ENCODE data around the gene PSD4.

PSD4 gene

DNA sequence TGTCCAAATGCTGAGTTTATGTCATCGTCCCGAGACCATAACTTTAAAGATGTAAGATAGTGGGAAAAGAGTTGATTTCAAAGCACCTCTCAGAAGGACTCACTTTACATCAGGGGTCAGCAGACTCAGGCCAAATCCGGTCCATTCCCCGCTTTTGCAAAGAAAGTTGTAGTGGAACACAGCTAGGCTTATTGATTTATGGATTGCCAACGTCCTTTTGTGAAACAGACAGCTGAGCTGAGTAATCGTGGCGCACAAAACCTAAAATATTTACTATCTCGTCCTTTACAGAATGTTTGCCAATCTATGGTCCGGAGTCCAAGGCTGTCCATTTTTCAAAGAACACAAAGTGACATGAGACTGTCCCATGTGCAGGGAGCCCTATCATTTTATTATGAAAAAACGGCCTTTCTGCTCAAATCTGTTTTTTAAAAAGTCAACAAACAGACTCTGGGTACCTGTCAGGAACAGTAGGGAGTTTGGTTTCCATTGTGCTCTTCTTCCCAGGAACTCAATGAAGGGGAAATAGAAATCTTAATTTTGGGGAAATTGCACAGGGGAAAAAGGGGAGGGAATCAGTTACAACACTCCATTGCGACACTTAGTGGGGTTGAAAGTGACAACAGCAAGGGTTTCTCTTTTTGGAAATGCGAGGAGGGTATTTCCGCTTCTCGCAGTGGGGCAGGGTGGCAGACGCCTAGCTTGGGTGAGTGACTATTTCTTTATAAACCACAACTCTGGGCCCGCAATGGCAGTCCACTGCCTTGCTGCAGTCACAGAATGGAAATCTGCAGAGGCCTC is 46.7 kb upstream of the PSD4 start, which contains the start of gene IL1RN:
Gene IL1RN (plus strand): TSS at position 754 of the 801 bp plus-strand sequence. CDS start 27 bp downstream, at position 781.
- peak within 1 kb of the TSS; percentile 42 for H3K4me3 ChIP-seq (replicated peaks; ENCODE audit: insufficient read depth, low read length)
- peak; percentile 72 to 96 for DNase-seq (ENCODE audit: low read depth in 1 of 2, low spot score in 1 of 2)
- H3K27ac ChIP-seq (replicated peaks) = peak within 1 kb of the TSS; percentile 59
- H3K27me3 ChIP-seq (ENCODE audit: insufficient read depth, poor library complexity, severe bottlenecking) = no peaks in the 10 kb centered on the region
- TF ChIP-seq GABPA (IDR thresholded peaks at IDR 0.05; ENCODE audit: low read depth) = peak; percentile 50; the same call in 1 of the 2 replicates
- TF ChIP-seq SPI1 (IDR thresholded peaks at IDR 0.05; ENCODE audit: borderline replicate concordance, low read depth) = peak; percentile 59; the same call in 1 of the 2 replicates
- TF ChIP-seq, protein P1, sequence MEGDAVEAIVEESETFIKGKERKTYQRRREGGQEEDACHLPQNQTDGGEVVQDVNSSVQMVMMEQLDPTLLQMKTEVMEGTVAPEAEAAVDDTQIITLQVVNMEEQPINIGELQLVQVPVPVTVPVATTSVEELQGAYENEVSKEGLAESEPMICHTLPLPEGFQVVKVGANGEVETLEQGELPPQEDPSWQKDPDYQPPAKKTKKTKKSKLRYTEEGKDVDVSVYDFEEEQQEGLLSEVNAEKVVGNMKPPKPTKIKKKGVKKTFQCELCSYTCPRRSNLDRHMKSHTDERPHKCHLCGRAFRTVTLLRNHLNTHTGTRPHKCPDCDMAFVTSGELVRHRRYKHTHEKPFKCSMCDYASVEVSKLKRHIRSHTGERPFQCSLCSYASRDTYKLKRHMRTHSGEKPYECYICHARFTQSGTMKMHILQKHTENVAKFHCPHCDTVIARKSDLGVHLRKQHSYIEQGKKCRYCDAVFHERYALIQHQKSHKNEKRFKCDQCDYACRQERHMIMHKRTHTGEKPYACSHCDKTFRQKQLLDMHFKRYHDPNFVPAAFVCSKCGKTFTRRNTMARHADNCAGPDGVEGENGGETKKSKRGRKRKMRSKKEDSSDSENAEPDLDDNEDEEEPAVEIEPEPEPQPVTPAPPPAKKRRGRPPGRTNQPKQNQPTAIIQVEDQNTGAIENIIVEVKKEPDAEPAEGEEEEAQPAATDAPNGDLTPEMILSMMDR (IDR thresholded peaks at IDR 0.05; ENCODE audit: insufficient read depth, low read length) = no peak
- TF ChIP-seq, protein P2, sequence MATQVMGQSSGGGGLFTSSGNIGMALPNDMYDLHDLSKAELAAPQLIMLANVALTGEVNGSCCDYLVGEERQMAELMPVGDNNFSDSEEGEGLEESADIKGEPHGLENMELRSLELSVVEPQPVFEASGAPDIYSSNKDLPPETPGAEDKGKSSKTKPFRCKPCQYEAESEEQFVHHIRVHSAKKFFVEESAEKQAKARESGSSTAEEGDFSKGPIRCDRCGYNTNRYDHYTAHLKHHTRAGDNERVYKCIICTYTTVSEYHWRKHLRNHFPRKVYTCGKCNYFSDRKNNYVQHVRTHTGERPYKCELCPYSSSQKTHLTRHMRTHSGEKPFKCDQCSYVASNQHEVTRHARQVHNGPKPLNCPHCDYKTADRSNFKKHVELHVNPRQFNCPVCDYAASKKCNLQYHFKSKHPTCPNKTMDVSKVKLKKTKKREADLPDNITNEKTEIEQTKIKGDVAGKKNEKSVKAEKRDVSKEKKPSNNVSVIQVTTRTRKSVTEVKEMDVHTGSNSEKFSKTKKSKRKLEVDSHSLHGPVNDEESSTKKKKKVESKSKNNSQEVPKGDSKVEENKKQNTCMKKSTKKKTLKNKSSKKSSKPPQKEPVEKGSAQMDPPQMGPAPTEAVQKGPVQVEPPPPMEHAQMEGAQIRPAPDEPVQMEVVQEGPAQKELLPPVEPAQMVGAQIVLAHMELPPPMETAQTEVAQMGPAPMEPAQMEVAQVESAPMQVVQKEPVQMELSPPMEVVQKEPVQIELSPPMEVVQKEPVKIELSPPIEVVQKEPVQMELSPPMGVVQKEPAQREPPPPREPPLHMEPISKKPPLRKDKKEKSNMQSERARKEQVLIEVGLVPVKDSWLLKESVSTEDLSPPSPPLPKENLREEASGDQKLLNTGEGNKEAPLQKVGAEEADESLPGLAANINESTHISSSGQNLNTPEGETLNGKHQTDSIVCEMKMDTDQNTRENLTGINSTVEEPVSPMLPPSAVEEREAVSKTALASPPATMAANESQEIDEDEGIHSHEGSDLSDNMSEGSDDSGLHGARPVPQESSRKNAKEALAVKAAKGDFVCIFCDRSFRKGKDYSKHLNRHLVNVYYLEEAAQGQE (IDR thresholded peaks at IDR 0.05; ENCODE audit: insufficient replicate concordance, low read depth) = peak; percentile 65
- TF ChIP-seq POLR2AphosphoS5 (IDR thresholded peaks at IDR 0.05; ENCODE audit: low read depth) = peak; percentile 71

DNA sequence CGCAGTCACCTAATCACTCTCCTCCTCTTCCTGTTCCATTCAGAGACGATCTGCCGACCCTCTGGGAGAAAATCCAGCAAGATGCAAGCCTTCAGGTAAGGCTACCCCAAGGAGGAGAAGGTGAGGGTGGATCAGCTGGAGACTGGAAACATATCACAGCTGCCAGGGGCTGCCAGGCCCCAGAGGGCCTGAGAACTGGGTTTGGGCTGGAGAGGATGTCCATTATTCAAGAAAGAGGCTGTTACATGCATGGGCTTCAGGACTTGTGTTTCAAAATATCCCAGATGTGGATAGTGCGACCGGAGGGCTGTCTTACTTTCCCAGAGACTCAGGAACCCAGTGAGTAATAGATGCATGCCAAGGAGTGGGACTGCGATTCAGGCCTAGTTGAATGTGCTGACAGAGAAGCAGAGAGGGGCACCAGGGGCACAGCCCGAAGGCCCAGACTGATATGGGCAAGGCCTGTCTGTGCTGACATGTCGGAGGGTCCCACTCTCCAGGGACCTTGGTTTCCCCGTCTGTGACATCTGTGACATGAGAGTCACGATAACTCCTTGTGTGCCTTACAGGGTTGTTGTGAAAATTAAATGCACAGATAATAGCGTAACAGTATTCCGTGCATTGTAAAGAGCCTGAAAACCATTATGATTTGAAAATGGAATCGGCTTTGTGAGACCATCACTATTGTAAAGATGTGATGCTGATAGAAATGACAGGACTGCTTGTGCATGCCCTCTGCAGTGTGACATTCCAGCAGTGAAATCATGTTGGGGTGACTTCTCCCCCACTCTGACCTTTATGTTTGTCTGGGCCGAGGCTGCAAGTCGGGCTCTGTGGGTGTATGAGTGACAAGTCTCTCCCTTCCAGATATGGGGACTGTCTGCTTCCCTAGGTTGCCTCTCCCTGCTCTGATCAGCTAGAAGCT is 45.9 kb upstream of the PSD4 start:
- H3K27me3 ChIP-seq (ENCODE audit: insufficient read depth, poor library complexity, severe bottlenecking) = no peaks in the 10 kb centered on the region
- peak overlapping the region; percentile 59 for H3K27ac ChIP-seq (replicated peaks)
- peak overlapping the region; percentile 42 for H3K4me3 ChIP-seq (replicated peaks; ENCODE audit: insufficient read depth, low read length)
- no peak; the same call in 1 of the 2 replicates for TF ChIP-seq POLR2AphosphoS5 (IDR thresholded peaks at IDR 0.05; ENCODE audit: low read depth)
- TF ChIP-seq GABPA (IDR thresholded peaks at IDR 0.05; ENCODE audit: low read depth) = no peak
- TF ChIP-seq, protein P1 (IDR thresholded peaks at IDR 0.05; ENCODE audit: insufficient read depth, low read length) = no peak
- TF ChIP-seq, protein P2 (IDR thresholded peaks at IDR 0.05; ENCODE audit: insufficient replicate concordance, low read depth) = no peak
- TF ChIP-seq SPI1 (IDR thresholded peaks at IDR 0.05; ENCODE audit: borderline replicate concordance, low read depth) = no peak
- no peak for DNase-seq (ENCODE audit: low read depth in 1 of 2, low spot score in 1 of 2)

DNA sequence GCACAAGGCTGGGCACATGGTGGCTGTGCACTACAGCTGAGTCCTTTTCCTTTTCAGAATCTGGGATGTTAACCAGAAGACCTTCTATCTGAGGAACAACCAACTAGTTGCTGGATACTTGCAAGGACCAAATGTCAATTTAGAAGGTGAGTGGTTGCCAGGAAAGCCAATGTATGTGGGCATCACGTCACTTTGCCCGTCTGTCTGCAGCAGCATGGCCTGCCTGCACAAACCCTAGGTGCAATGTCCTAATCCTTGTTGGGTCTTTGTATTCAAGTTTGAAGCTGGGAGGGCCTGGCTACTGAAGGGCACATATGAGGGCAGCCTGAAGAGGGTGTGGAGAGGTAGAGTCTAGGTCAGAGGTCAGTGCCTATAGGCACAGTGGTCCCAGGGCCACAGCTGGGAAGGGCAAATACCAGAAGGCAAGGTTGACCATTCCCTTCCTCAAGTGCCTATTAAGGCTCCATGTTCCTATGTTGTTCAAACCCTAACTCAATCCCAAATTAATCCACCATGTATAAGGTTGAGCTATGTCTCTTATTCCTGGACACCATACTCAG is 44.2 kb upstream of the PSD4 start:
- DNase-seq (ENCODE audit: low read depth in 1 of 2, low spot score in 1 of 2) = no peak
- Histone ChIP-seq H3K27ac (replicated peaks) (no peak overlapping the region), H3K27me3 (ENCODE audit: insufficient read depth, poor library complexity, severe bottlenecking) (no peaks in the 10 kb centered on the region), H3K4me3 (replicated peaks; ENCODE audit: insufficient read depth, low read length) (no peak overlapping the region)
- TF ChIP-seq SPI1 (IDR thresholded peaks at IDR 0.05; ENCODE audit: borderline replicate concordance, low read depth) (no peak), POLR2AphosphoS5 (IDR thresholded peaks at IDR 0.05; ENCODE audit: low read depth) (no peak), GABPA (IDR thresholded peaks at IDR 0.05; ENCODE audit: low read depth) (no peak)
- TF ChIP-seq, protein P1 (IDR thresholded peaks at IDR 0.05; ENCODE audit: insufficient read depth, low read length) = no peak
- TF ChIP-seq, protein P2 (IDR thresholded peaks at IDR 0.05; ENCODE audit: insufficient replicate concordance, low read depth) = no peak
